HK-2 (cell line): ENCODE data around the gene INPP1.

Source experiments
- DNase-seq: peaks from one replicate; pipeline ENCODE4 v3.0.0-alpha.2; 2018; ENCODE audit not compliant: unreplicated experiment

Gene INPP1

GRCh38 chr2:190408538-190409271, 65.3 kb downstream of the INPP1 start:
- peak; percentile 64 for DNase-seq

GRCh38 chr2:190409616-190410015, 66.2 kb downstream of the INPP1 start:
- DNase-seq = no peak

DNA sequence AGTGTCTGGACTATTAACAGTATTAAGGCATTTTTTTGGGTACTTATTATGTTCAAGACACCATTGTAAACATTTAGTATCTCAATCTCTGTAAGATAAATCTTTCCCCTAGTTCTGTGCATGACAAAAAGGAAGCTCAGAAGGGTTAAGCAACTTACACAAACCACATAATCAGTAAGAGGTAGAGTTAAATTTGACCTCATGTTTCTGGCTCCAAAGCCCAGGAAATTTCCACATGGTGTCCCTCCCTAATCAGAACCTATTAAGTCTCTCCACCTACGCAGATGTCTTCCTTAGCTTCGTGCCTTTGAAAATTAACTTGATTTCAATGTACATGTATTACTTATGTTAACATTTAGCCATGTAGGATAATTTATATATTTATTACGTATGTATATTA, 66.8 kb downstream of the INPP1 start:
- DNase-seq = no peak

DNA sequence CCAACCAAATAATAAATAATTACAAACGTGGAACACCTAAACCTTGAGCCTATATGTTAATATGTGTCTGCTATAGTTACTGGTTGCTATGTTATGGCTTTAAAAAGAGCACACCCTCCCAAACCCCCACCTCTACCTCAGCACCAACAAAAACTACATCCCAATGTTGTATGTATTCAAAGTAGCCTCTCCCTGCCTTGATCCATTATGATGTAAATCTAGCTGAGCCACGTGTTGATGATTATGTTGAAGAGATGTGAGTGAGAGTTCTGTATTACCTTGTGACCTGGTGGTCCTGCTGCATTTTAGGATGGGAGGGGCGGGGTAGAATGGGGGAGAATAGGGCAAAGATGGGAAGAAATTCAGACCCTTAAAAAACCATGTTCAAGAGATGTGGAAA, 69.6 kb downstream of the INPP1 start:
- DNase-seq = no peak

DNA sequence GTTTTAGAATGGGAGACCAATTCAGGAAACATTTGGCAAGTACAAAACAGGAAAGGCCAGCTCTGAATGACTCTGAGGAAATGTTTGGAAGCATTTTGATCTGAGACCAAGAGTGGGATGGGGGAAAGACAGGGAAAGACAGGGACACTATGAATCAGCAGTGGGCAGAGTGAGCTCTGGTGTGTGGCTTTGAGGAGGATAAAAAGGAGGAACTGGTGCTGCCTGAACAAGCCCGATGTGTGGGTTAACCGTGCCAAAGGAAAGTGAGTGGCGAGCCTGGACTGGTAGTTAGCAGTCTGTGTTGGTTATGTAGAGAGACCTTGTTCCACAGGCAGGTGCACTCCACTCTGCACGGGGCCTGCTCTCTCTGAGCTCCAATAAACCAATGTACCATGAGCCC, 70.0 kb downstream of the INPP1 start:
- DNase-seq = no peak

GRCh38 chr2:190415251-190415650, 71.9 kb downstream of the INPP1 start:
- no peak for DNase-seq

- no peak for DNase-seq
These were observed 72.7 kb downstream of the INPP1 start for GRCh38 chr2:190415794-190416775.

DNA sequence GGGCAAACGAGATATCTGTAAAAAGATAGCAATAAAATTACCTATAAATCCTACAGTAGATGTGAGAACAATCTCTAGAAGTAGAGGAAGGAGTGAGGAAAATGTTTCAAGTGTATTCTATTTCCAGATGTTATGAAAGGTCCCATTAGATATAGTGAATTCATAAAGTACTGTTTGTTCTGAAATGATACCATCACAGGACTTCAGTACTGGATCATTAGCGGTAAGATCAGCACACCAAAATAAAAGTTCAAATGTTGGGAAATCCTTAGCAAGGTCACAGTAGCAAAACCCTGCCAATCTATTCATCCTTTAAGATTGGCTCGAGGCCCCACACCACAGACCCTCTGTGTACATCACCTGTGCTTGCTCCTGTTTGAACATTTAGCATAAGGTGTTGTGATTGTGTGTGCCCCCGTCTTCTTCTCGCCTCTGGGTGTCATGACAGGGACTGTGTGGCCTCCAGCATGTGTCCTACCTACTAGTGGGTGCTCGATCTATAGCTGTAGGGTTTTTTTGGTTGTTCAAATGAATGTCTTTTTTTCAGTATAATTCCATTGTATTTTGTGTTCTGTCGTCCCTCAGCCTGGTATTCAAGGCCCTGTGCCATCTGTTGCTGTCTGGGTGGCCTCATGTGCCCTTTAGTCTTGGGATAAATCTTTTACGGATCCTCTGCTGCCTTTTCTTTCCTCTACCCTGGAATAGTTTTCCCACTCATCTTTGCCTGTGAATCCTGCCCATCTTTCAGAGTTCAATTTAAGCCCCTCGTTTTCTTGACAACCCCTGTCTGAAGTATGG, 73.9 kb downstream of the INPP1 start:
- DNase-seq = no peak

- no peak for DNase-seq
These were observed 75.3 kb downstream of the INPP1 start for GRCh38 chr2:190418727-190419126.

DNA sequence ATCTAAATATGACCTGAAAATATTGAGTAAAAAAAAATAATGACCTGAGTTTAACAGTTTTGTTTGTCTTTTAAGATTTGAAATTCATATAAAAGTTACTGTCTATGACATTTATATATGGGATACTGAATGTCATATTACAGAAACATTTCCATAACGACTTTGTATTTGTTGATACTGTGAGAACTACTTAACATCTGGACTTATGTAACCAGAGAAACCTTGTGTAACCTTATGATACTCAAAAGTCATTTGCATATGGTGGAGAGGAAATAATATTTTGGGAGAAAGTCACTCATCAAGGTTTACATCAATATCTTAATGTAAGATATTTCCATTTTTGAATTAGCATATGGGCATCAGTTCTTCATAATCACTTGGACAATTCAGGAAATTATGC, 77.4 kb downstream of the INPP1 start:
- no peak for DNase-seq
